Endothelial cell (in vitro differentiated cells): ENCODE results near the gene CES1. TPM values are rescaled to one million over a fixed set of nuclear protein-coding genes. Genes with fewer than 3 reads are reported as not detected.
"Not testable (repeated sequence)": the region's sequence is repeated elsewhere in the genome, so short reads cannot be mapped to it uniquely, and the experiment has no call there.

Experiments
- DNase-seq: peaks from one replicate; pipeline ENCODE4 v3.0.0; 2021; ENCODE audit warnings: low spot score
- H3K27ac Mint-ChIP-seq: one replicate; pipeline ENCODE4 v1.8.0; 2021; ENCODE audit warnings: mixed read lengths, inconsistent platforms; ENCODE audit not compliant: unreplicated experiment
- H3K27me3 Mint-ChIP-seq: one replicate; pipeline ENCODE4 v1.8.0; 2021; ENCODE audit warnings: mild to moderate bottlenecking, moderate library complexity, mixed read lengths, inconsistent platforms; ENCODE audit not compliant: unreplicated experiment
- H3K36me3 Mint-ChIP-seq: one replicate; pipeline ENCODE4 v1.8.0; 2021; ENCODE audit warnings: mild to moderate bottlenecking, low read depth, mixed read lengths, inconsistent platforms; ENCODE audit not compliant: unreplicated experiment
- H3K4me1 Mint-ChIP-seq: one replicate; pipeline ENCODE4 v1.8.0; 2021; ENCODE audit warnings: mild to moderate bottlenecking, mixed read lengths, inconsistent platforms; ENCODE audit not compliant: unreplicated experiment
- H3K4me3 Mint-ChIP-seq: one replicate; pipeline ENCODE4 v1.8.0; 2021; ENCODE audit warnings: mild to moderate bottlenecking, mixed read lengths, inconsistent platforms; ENCODE audit not compliant: unreplicated experiment
- H3K9me3 Mint-ChIP-seq: one replicate; pipeline ENCODE4 v1.8.0; 2021; ENCODE audit warnings: mixed read lengths, inconsistent platforms; ENCODE audit not compliant: unreplicated experiment
- CTCF ChIP-seq: fragments of 200-600 bp; sonication (generic); IDR thresholded peaks from one replicate; pipeline ENCODE4 v1.5.0; 2021; ENCODE audit warnings: antibody characterized with exemption; ENCODE audit not compliant: unreplicated experiment
- total RNA-seq: library from RNA; stranded (reverse); fragmentation: NEBNext Ultra II Directional; extraction: Animal tissue kit (Norgen Biotek cat#: 25700); gene quantifications from one replicate; pipeline ENCODE4 v1.2.1, GENCODE V29; 2021; ENCODE audit not compliant: unreplicated experiment

CES1 gene
- total RNA-seq, 1 donor from 2014 or later: not detected

- Mint-ChIP-seq H3K27me3 (no peaks in the 10 kb centered on the region), H3K36me3 (no peaks in the 10 kb centered on the region), H3K9me3 (no peaks in the 10 kb centered on the region), H3K4me1 (peaks cover 3% of the 10 kb centered on the region), H3K4me3 (no peak overlapping the region), H3K27ac (no peak overlapping the region)
- DNase-seq: no peak
- no peak for TF ChIP-seq CTCF
These were observed 23.0 kb downstream of the CES1 start for GRCh38 chr16:55809851-55810250.

GRCh38 chr16:55809386-55809785 is 23.5 kb downstream of the CES1 start:
- Mint-ChIP-seq H3K36me3 (no peaks in the 10 kb centered on the region), H3K4me3 (no peak overlapping the region), H3K4me1 (peaks cover 3% of the 10 kb centered on the region), H3K27ac (no peak overlapping the region), H3K9me3 (no peaks in the 10 kb centered on the region), H3K27me3 (no peaks in the 10 kb centered on the region)
- no peak for TF ChIP-seq CTCF
- DNase-seq: no peak

- H3K9me3 Mint-ChIP-seq, H3K27ac Mint-ChIP-seq, H3K4me3 Mint-ChIP-seq, H3K36me3 Mint-ChIP-seq, H3K4me1 Mint-ChIP-seq, DNase-seq, H3K27me3 Mint-ChIP-seq: not testable (repeated sequence)
These were observed 24.6 kb downstream of the CES1 start for GRCh38 chr16:55808286-55808685.

GRCh38 chr16:55805104-55805503 is 27.8 kb downstream of the CES1 start:
- H3K27ac Mint-ChIP-seq, DNase-seq, H3K36me3 Mint-ChIP-seq: not testable (repeated sequence)

DNA sequence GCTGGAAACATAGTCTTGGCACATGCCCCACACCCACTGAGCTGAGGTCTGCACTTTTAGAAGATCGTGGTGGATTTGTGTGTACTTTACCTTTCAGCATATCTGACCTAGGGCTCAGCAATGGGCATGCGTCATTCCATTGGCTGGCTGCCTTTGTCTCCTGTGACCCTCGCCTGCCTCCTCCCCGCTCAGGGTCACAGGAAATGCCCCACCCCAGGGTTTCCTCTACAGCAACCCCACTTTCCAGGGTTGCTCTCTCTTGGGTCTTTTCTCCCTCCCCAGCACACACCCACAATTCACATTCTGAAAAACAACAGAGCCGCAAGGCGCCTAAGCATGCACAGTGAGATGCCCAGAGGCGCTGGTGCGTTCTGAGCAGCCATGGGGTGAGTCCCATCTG is 29.2 kb downstream of the CES1 start:
- H3K27me3 Mint-ChIP-seq, H3K36me3 Mint-ChIP-seq, DNase-seq, H3K27ac Mint-ChIP-seq, H3K4me3 Mint-ChIP-seq, H3K4me1 Mint-ChIP-seq, H3K9me3 Mint-ChIP-seq: not testable (repeated sequence)

More at GRCh38 chr16:55805104-55805503, 27.8 kb downstream of the CES1 start:
- H3K27me3 Mint-ChIP-seq, H3K9me3 Mint-ChIP-seq, H3K4me1 Mint-ChIP-seq, H3K4me3 Mint-ChIP-seq: not testable (repeated sequence)

DNA sequence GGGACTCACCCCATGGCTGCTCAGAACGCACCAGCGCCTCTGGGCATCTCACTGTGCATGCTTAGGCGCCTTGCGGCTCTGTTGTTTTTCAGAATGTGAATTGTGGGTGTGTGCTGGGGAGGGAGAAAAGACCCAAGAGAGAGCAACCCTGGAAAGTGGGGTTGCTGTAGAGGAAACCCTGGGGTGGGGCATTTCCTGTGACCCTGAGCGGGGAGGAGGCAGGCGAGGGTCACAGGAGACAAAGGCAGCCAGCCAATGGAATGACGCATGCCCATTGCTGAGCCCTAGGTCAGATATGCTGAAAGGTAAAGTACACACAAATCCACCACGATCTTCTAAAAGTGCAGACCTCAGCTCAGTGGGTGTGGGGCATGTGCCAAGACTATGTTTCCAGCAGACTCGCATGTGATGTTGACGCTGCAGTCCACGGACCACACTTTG is 39.9 kb downstream of the CES1 start:
- not testable (repeated sequence) for H3K27ac Mint-ChIP-seq, H3K27me3 Mint-ChIP-seq, H3K4me1 Mint-ChIP-seq, H3K9me3 Mint-ChIP-seq, DNase-seq, H3K36me3 Mint-ChIP-seq, H3K4me3 Mint-ChIP-seq

GRCh38 chr16:55791512-55791911 is 41.4 kb downstream of the CES1 start:
- H3K9me3 Mint-ChIP-seq, DNase-seq, H3K4me1 Mint-ChIP-seq, H3K27ac Mint-ChIP-seq, H3K4me3 Mint-ChIP-seq, H3K36me3 Mint-ChIP-seq, H3K27me3 Mint-ChIP-seq: not testable (repeated sequence)

DNA sequence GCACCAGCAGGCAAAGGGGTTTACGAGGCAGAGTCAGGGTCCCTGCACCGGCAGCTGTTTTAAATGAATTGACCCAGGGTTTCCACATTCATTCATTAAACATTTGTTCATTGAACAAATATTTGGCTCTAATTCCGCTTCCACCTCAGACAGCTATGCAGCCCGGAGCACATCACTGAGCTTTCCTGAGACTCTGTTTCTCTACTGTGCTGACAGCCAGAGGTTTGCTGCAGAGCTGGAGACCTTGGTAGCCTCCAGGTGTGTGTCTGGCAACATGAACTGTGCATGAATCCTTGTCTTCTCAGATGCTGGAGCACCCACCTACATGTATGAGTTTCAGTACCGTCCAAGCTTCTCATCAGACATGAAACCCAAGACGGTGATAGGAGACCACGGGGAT is 42.7 kb downstream of the CES1 start:
- not testable (repeated sequence) for H3K9me3 Mint-ChIP-seq, DNase-seq, H3K36me3 Mint-ChIP-seq, H3K4me1 Mint-ChIP-seq, H3K4me3 Mint-ChIP-seq, H3K27ac Mint-ChIP-seq, H3K27me3 Mint-ChIP-seq

DNA sequence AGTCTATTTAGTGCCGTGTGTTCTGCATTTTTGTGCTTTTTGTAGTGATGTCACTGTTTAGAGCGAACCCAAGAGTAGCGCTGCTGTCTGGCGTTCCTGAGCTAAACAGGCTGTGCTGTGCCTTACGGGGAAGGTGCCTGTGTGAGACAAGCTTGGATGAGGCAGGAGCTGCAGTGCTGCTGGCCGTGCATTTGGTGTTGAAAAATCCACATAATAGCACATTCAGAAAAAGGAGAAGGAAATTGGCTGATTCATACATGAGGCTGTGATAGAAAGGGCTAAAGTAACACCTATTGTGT is 50.2 kb downstream of the CES1 start:
- not testable (repeated sequence) for H3K27ac Mint-ChIP-seq, H3K4me3 Mint-ChIP-seq, H3K4me1 Mint-ChIP-seq, H3K9me3 Mint-ChIP-seq, H3K36me3 Mint-ChIP-seq, H3K27me3 Mint-ChIP-seq, DNase-seq

DNA sequence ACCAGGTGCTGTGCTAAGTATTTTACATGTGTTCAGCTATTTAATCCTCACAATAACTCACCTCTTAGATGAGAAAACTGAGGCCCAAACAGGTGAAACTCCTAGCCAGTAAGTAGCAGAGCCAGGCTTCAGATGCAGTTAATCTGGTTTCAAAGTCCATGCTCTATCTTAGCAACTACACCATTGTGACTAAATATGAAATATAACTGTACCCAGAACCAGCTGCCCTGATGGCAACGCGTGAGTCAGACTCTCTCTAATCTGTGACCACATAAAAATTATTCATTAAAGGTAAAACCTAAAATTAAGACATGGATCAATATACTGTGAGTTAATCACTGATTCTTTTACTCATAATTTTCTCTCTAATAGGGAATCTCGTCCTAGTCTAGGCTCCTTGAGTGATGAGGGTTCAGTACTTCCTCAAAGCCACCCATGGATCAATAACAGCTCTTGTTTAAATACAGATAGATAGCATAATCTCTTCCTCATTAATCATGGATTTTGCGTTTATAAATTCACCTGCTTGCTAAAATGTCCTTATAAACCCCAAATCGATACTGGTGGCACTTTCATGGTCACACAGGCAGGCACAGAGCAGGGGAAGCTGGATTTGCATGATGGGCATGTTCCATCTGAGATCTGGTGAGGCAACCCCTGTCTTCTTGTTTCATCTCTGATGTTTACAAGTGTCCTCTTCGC is 50.7 kb downstream of the CES1 start:
- H3K27me3 Mint-ChIP-seq, H3K4me1 Mint-ChIP-seq, H3K36me3 Mint-ChIP-seq, H3K27ac Mint-ChIP-seq, H3K4me3 Mint-ChIP-seq, H3K9me3 Mint-ChIP-seq, DNase-seq: not testable (repeated sequence)

DNA sequence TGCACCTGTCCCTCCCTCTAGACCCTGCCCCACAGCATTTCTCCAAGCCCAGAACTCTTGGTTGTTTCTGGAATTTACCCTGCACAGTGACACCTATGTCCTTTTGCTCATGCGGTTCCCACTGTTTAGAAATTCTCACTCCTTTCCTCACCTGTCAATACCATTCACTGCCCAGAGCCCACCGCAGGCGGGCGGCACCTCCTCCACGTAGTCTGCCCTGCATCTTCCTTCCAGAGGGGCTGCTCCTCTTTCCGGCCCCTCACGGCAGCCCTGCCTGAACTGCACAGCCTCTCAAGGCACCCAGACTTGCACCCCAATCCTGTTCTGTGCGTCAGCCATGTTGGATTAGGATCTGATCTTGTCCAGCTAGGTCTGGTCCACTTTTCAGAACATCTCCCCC is 51.4 kb downstream of the CES1 start:
- not testable (repeated sequence) for H3K4me3 Mint-ChIP-seq, H3K36me3 Mint-ChIP-seq, DNase-seq, H3K9me3 Mint-ChIP-seq, H3K27me3 Mint-ChIP-seq, H3K4me1 Mint-ChIP-seq, H3K27ac Mint-ChIP-seq
